Effector memory CD4-positive, alpha-beta T cell (primary cell): ENCODE measurements around the gene ZBTB20.

Experiments used
- DNase-seq, 3 donors: peaks; one replicate each; pipeline ENCODE4 v3.0.0-alpha.2; 2020
- H3K27ac ChIP-seq: 2 replicates; pipeline ENCODE4 v1.7.0; 2013; ENCODE audit warnings: mild to moderate bottlenecking, low read length, moderate library complexity; ENCODE audit not compliant: insufficient read depth, poor library complexity, severe bottlenecking
- H3K27me3 ChIP-seq: replicated peaks from 2 replicates; pipeline ENCODE4 v1.7.0; 2013; ENCODE audit warnings: mild to moderate bottlenecking, low read length; ENCODE audit not compliant: insufficient read depth, control insufficient read depth, poor library complexity, severe bottlenecking
- H3K36me3 ChIP-seq: 2 replicates; pipeline ENCODE4 v1.7.0; 2013; ENCODE audit warnings: mild to moderate bottlenecking, low read length, moderate library complexity; ENCODE audit not compliant: control insufficient read depth, insufficient read depth
- H3K4me1 ChIP-seq: 2 replicates; pipeline ENCODE4 v1.7.0; 2013; ENCODE audit warnings: low read length, mild to moderate bottlenecking; ENCODE audit not compliant: control insufficient read depth, insufficient read depth, poor library complexity, severe bottlenecking
- H3K4me3 ChIP-seq: 2 replicates; pipeline ENCODE4 v1.7.0; 2013; ENCODE audit warnings: low read length, low read depth, mild to moderate bottlenecking; ENCODE audit not compliant: insufficient read depth, poor library complexity, severe bottlenecking
- H3K9me3 ChIP-seq: 2 replicates; pipeline ENCODE4 v1.7.0; 2013; ENCODE audit warnings: mild to moderate bottlenecking, low read length, moderate library complexity; ENCODE audit not compliant: control insufficient read depth

Gene ZBTB20

DNA sequence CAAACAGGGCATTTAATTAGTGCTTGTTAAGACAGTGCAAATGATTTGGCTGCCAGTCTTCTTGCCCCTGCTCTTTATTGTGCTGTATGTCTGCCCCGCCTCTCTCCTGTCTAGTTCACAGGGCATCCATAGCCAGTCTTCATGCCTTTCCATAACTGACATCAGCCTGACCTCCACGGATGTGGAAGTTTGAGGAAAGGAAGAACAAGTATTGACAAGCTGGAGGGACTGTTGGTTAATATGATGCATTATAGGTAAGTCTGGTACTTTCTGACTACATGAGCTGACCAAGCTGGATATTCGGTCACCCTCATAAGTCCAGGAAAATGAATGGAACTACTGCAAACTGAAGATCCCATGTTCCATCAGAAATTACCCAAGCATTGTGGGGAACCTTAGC, 527.3 kb downstream of the ZBTB20 start:
- no peak for DNase-seq
- H3K27me3 ChIP-seq: no peaks in the 10 kb centered on the region
- H3K27ac ChIP-seq: no peak overlapping the region
- no peaks in the 10 kb centered on the region for H3K4me1 ChIP-seq
- no peaks in the 10 kb centered on the region for H3K36me3 ChIP-seq
- H3K9me3 ChIP-seq: no peaks in the 10 kb centered on the region
- no peak overlapping the region for H3K4me3 ChIP-seq

- H3K27me3 ChIP-seq: no peaks in the 10 kb centered on the region
Observed at GRCh38 chr3:114615523-114616085, 531.5 kb downstream of the ZBTB20 start.

DNA sequence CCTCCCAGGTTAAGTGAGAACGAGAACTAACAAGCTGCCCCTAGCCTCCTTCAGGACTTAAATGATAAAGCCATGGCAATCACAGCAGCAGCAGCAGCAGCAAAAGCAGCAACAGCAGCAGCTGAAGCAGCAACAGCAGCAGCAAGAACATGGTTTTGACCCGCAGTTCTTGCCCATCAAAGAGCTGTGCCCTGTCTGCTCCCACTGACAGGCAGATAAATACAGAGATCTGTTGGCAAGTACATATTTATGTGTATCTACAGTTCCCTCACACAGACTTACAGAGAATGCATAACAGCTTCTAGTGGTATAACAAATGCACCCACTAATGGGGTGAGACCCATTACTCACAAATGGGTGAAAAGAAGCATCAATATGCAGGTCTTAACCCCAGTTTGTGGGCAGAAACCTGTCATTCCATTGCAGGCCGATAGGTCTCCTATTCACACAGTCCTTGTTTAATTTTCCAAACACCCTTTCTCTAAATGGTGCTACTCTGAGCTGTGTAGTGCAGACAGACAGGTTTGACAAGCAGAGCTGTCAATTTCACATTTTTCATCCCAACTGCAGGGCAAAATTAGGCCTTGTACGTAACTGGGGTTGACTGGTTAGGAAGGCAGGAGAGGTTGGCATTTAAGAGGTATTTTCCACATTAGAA, 537.0 kb downstream of the ZBTB20 start:
- Histone ChIP-seq H3K4me1 (no peaks in the 10 kb centered on the region), H3K36me3 (no peaks in the 10 kb centered on the region), H3K27ac (no peak overlapping the region), H3K27me3 (no peaks in the 10 kb centered on the region), H3K4me3 (no peak overlapping the region), H3K9me3 (no peaks in the 10 kb centered on the region)
- no peak for DNase-seq

More at GRCh38 chr3:114615523-114616085, 531.5 kb downstream of the ZBTB20 start:
- no peak overlapping the region for H3K4me3 ChIP-seq
- DNase-seq: no peak
- no peak overlapping the region for H3K27ac ChIP-seq
- H3K4me1 ChIP-seq: no peaks in the 10 kb centered on the region
- no peaks in the 10 kb centered on the region for H3K36me3 ChIP-seq
- no peaks in the 10 kb centered on the region for H3K9me3 ChIP-seq

DNA sequence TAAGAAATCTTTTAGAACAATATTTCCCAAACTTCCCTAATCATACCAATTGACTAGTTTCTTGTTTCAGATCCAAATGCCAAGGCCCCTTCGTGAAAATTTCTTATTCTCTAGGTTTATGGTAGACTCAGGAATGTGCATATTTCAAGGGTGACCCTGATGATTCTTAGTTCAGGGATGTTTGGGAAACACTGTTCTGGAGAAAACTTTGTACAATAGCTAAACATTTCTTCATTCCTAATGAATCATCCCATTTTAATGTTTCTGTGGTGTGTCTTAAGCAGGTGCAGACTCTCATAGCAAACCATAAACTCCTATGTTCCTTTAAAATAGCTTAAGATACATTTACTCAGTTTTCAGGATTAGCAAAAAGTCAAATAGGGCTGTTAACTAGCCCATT, 538.8 kb downstream of the ZBTB20 start:
- H3K9me3 ChIP-seq: no peaks in the 10 kb centered on the region
- no peak overlapping the region for H3K4me3 ChIP-seq
- H3K27ac ChIP-seq: no peak overlapping the region
- no peaks in the 10 kb centered on the region for H3K36me3 ChIP-seq
- no peak for DNase-seq
- H3K4me1 ChIP-seq: no peaks in the 10 kb centered on the region
- no peaks in the 10 kb centered on the region for H3K27me3 ChIP-seq

GRCh38 chr3:114606336-114606735, 540.8 kb downstream of the ZBTB20 start:
- H3K27me3 ChIP-seq: no peaks in the 10 kb centered on the region
- no peaks in the 10 kb centered on the region for H3K9me3 ChIP-seq
- H3K36me3 ChIP-seq: no peaks in the 10 kb centered on the region
- no peak for DNase-seq
- no peak overlapping the region for H3K4me3 ChIP-seq
- no peak overlapping the region for H3K27ac ChIP-seq
- no peaks in the 10 kb centered on the region for H3K4me1 ChIP-seq

DNA sequence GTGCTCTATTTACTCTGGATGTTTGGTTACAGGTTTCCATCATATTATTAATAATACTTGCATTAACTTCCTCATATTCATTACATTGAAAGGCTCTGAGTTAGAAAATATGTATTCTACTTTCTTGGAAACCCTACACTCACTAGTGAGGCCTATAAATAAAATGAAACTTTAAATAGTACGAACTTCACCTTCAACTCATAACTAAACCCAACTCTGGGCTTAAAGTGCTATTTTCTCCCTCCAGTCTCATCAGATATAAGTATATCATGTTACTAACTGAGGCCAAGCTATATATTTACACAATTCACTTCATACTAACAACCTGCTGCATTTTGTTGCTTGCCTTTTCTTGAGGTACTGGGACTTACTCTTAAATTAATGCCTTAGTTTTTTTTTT, 546.5 kb downstream of the ZBTB20 start:
- no peak for DNase-seq
- Histone ChIP-seq H3K9me3 (no peaks in the 10 kb centered on the region), H3K36me3 (no peaks in the 10 kb centered on the region), H3K4me3 (no peak overlapping the region), H3K27me3 (no peaks in the 10 kb centered on the region), H3K27ac (no peak overlapping the region), H3K4me1 (no peaks in the 10 kb centered on the region)

- Histone ChIP-seq H3K4me3 (no peak overlapping the region), H3K27ac (no peak overlapping the region), H3K36me3 (no peaks in the 10 kb centered on the region), H3K4me1 (no peaks in the 10 kb centered on the region), H3K9me3 (no peaks in the 10 kb centered on the region), H3K27me3 (no peaks in the 10 kb centered on the region)
- no peak for DNase-seq
Observed at GRCh38 chr3:114597871-114598270, 549.2 kb downstream of the ZBTB20 start.

- H3K9me3 ChIP-seq: no peaks in the 10 kb centered on the region
- no peaks in the 10 kb centered on the region for H3K4me1 ChIP-seq
- no peak overlapping the region for H3K27ac ChIP-seq
- no peaks in the 10 kb centered on the region for H3K27me3 ChIP-seq
- DNase-seq: no peak
- H3K4me3 ChIP-seq: no peak overlapping the region
- no peaks in the 10 kb centered on the region for H3K36me3 ChIP-seq
Observed at GRCh38 chr3:114597012-114597411, 550.1 kb downstream of the ZBTB20 start.

DNA sequence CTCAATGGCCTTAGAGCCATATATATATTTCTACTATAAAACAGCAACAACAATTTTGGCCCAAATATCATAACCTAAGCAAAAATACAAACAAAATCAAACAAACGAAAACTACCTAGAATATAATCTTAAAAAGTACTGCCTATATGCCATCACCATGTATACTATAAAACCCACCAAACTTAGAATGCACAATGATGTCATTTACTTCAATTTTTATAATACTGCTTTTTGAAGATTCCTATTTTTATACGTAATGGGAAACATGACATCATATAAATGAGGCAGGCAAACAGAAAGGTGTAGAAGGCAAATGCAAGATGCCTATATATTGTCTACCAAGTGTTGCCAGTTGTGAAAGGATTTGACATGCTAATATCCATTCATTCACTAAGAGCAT, 550.9 kb downstream of the ZBTB20 start:
- no peaks in the 10 kb centered on the region for H3K27me3 ChIP-seq
- no peaks in the 10 kb centered on the region for H3K9me3 ChIP-seq
- no peaks in the 10 kb centered on the region for H3K36me3 ChIP-seq
- H3K27ac ChIP-seq: no peak overlapping the region
- H3K4me3 ChIP-seq: no peak overlapping the region
- DNase-seq: no peak
- no peaks in the 10 kb centered on the region for H3K4me1 ChIP-seq

DNA sequence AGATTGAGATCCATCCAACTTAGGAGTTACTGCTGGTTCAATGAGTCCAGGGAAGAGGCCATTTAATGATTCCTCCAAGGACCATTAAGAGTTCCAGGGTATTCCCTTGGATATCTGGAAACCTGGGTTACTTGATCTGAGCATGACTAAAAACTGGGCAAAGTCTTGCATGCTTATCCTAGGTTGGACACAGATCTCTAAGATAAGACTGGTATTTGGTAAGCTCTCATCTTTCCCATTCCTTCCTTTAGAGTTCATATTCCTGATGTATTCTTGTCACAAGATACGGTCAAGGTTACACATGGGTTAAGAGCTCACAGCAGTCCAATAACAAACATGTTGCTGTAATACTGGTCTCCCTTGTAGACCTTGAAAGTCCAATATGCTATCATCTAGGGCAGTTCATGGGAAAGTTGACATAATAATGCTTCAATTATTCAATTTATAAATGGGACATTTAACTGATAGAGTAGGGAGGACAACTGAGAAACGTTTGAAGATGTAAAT, 551.5 kb downstream of the ZBTB20 start:
- Histone ChIP-seq H3K4me3 (no peak overlapping the region), H3K27me3 (no peaks in the 10 kb centered on the region), H3K9me3 (no peaks in the 10 kb centered on the region), H3K36me3 (no peaks in the 10 kb centered on the region), H3K4me1 (no peaks in the 10 kb centered on the region), H3K27ac (no peak overlapping the region)
- DNase-seq: no peak
